AG04449 (cell line): ENCODE results near the gene CACNA1E.

Experiments used
- CTCF ChIA-PET: fragments of 350-600 bp; formaldehyde crosslinking; extraction: SDS; loops from one replicate; lab custom pipeline; 2021; ENCODE audit warnings: antibody characterized with exemption; lab: Yijun Ruan, JAX
- POLR2A ChIA-PET: fragments of 400-600, 350-600 bp; formaldehyde crosslinking; extraction: SDS; loops from one replicate; lab custom pipeline; 2020; ENCODE audit warnings: antibody characterized with exemption, inconsistent platforms; lab: Yijun Ruan, JAX
- DNase-seq: peaks from one replicate; pipeline ENCODE4 v3.0.0-alpha.2; 2010; ENCODE audit warnings: low read depth, low spot score
- H3K4me3 ChIP-seq: 2 replicates; pipeline ENCODE4 v1.5.1; 2011; ENCODE audit warnings: low read depth, mild to moderate bottlenecking, control low read depth, low read length
- CTCF ChIP-seq: IDR thresholded peaks from one replicate; pipeline ENCODE4 v1.5.1; 2011; ENCODE audit warnings: mild to moderate bottlenecking, moderate library complexity, low read length, control low read depth, inconsistent platforms; ENCODE audit not compliant: insufficient read depth; ENCODE audit errors: missing control alignments

CACNA1E gene

GRCh38 chr1:181685211-181685610 is 201.9 kb downstream of the CACNA1E start:
- DNase-seq = no peak
- ChIA-PET POLR2A (no interaction called here), CTCF (no interaction called here)
- no peak for TF ChIP-seq CTCF
- H3K4me3 ChIP-seq = no peak overlapping the region

- POLR2A ChIA-PET = no interaction called here
- no peak for DNase-seq
- CTCF ChIA-PET = no interaction called here
- H3K4me3 ChIP-seq = no peak overlapping the region
- TF ChIP-seq CTCF = no peak
Measured at GRCh38 chr1:181701891-181702290, 218.6 kb downstream of the CACNA1E start.

GRCh38 chr1:181704546-181704945 is 221.2 kb downstream of the CACNA1E start:
- no peak overlapping the region for H3K4me3 ChIP-seq
- no peak for TF ChIP-seq CTCF
- DNase-seq = no peak
- ChIA-PET POLR2A (no interaction called here), CTCF (no interaction called here)

GRCh38 chr1:181711820-181712219 is 228.5 kb downstream of the CACNA1E start:
- no peak for DNase-seq
- no peak overlapping the region for H3K4me3 ChIP-seq
- ChIA-PET CTCF (no interaction called here), POLR2A (no interaction called here)
- TF ChIP-seq CTCF = no peak

- DNase-seq = no peak
- H3K4me3 ChIP-seq = no peak overlapping the region
- ChIA-PET CTCF (no interaction called here), POLR2A (no interaction called here)
- no peak for TF ChIP-seq CTCF
Measured at GRCh38 chr1:181712711-181713110, 229.4 kb downstream of the CACNA1E start.

- no peak for TF ChIP-seq CTCF
- POLR2A ChIA-PET = no interaction called here
- CTCF ChIA-PET = no interaction called here
- no peak overlapping the region for H3K4me3 ChIP-seq
- DNase-seq = no peak
Measured at GRCh38 chr1:181714428-181714827, 231.1 kb downstream of the CACNA1E start.
